ENCODE results near the gene CHST11. TPM values are rescaled to one million over a fixed set of nuclear protein-coding genes. Genes with fewer than 3 reads are reported as not detected.

Gene CHST11
- total RNA-seq, 1 experiment from 2014 or later: 6.7 TPM

DNA sequence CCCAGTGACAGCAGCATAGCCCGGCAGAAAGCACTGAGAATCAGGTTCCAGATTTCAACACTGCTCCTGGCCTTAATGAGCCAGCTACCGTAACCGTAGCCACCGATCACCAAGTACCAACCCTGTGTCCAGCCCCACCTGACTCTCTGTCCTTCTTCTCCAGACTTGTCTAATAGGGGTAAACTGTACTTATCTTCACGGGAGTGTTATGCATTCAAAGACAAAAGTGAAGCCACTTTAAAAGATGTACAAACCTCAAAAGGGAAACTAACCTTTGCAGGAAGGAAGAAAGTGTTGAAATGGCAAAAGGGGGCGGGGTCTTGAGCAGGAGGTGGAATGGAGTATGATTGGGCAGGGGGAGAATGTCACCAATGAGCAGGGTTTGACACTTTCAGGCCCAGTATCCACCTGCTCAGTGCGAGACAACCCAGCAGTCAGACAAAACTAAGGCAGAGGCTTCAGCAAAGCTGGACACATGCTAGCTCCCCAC is 226.1 kb downstream of the CHST11 start:
- Histone ChIP-seq H3K23me2 (ENCODE audit: insufficient read length, low read depth, low read length, poor library complexity, severe bottlenecking) (no peaks in the 10 kb centered on the region), H3K27ac (ENCODE audit: insufficient read length, low read depth, low read length) (no peak overlapping the region), H3K23ac (ENCODE audit: insufficient read length, low read depth, low read length) (no peak overlapping the region), H2AK5ac (ENCODE audit: insufficient read length, low read length) (no peak overlapping the region), H3K79me2 (ENCODE audit: insufficient read depth, low read length) (no peaks in the 10 kb centered on the region), H3K79me1 (ENCODE audit: insufficient read depth, low read depth, low read length, poor library complexity, severe bottlenecking) (no peaks in the 10 kb centered on the region), H2BK15ac (ENCODE audit: low read depth, low read length) (no peak overlapping the region), H3T11ph (ENCODE audit: low read length) (no peak overlapping the region), H2BK120ac (ENCODE audit: low read depth, low read length, poor library complexity, severe bottlenecking) (no peak overlapping the region), H3K56ac (ENCODE audit: insufficient read length, low read depth, low read length) (no peak overlapping the region), H3K4me2 (ENCODE audit: insufficient read depth, insufficient read length, low read length) (no peak overlapping the region), H2BK5ac (ENCODE audit: insufficient read length, low read length) (no peak overlapping the region), H3K27me3 (ENCODE audit: insufficient read depth, low read length) (no peaks in the 10 kb centered on the region), H4K91ac (ENCODE audit: insufficient read length, low read depth, low read length) (no peak overlapping the region), H3K14ac (ENCODE audit: insufficient read depth, low read length) (no peak overlapping the region), H3K4me1 (ENCODE audit: insufficient read depth, low read length) (peaks cover under 1% of the 10 kb centered on the region; the same call in 1 of the 2 replicates), H2AFZ (ENCODE audit: low read length) (no peak overlapping the region), H3K9ac (ENCODE audit: extremely low read depth, insufficient read length, low read length) (no peak overlapping the region), H3K4ac (ENCODE audit: low read depth, low read length) (no peak overlapping the region), H4K5ac (ENCODE audit: insufficient read length, low read depth, low read length) (no peak overlapping the region), H4K20me1 (ENCODE audit: control insufficient read depth, insufficient read depth, insufficient read length) (no peaks in the 10 kb centered on the region), H4K8ac (replicated peaks; ENCODE audit: insufficient read length, low read depth, low read length) (no peak overlapping the region), H3K18ac (ENCODE audit: insufficient read length, low read depth, low read length) (no peak overlapping the region), H2BK20ac (ENCODE audit: low read depth, low read length, poor library complexity, severe bottlenecking) (no peak overlapping the region), H2BK12ac (ENCODE audit: insufficient read length, low read depth, low read length) (no peak overlapping the region), H3K9me3 (ENCODE audit: control insufficient read depth, low read depth, low read length) (no peaks in the 10 kb centered on the region)
- no CpG with 5 or more reads among the region's 7 CpGs for WGBS (ENCODE audit: extremely low coverage, insufficient read length, low lambda C conversion rate)
- Mint-ChIP-seq H3K9me3 (no peaks in the 10 kb centered on the region), H3K36me3 (ENCODE audit: insufficient read depth in 1 of 3, low read depth in 3 of 3) (no peaks in the 10 kb centered on the region), H3K27ac (no peak overlapping the region), H3K27me3 (ENCODE audit: low read depth) (no peaks in the 10 kb centered on the region), H3K4me1 (peaks cover 10% of the 10 kb centered on the region in 2 experiments), H3K4me3 (no peak overlapping the region)
- DNase-seq: no peak
- no peak for TF ChIP-seq CTCF (conservative IDR thresholded peaks at IDR 0.05)
